Nephron progenitor cell (in vitro differentiated cells): ENCODE data around the gene HPD.
A peak's percentile ranks its signal among the peaks of the same experiment; 100 is the strongest.
"Not testable (repeated sequence)": the region's sequence is repeated elsewhere in the genome, so short reads cannot be mapped to it uniquely, and the experiment has no call there.

Experiments
- DNase-seq: peaks from one replicate; pipeline ENCODE4 v3.0.0; 2021
- H3K27ac Mint-ChIP-seq: 2 replicates; pipeline ENCODE4 v1.8.0; 2021; ENCODE audit warnings: mild to moderate bottlenecking, moderate library complexity, mixed read lengths
- H3K27me3 Mint-ChIP-seq: 2 replicates; pipeline ENCODE4 v1.8.0; 2021; ENCODE audit warnings: mild to moderate bottlenecking, low read depth, mixed read lengths; ENCODE audit not compliant: poor library complexity
- H3K36me3 Mint-ChIP-seq: 2 replicates; pipeline ENCODE4 v1.8.0; 2021; ENCODE audit warnings: low read depth, mixed read lengths
- H3K4me1 Mint-ChIP-seq: 2 replicates; pipeline ENCODE4 v1.8.0; 2021; ENCODE audit warnings: mixed read lengths
- H3K4me3 Mint-ChIP-seq: 2 replicates; pipeline ENCODE4 v1.8.0; 2021; ENCODE audit warnings: mild to moderate bottlenecking, moderate library complexity, mixed read lengths
- H3K9me3 Mint-ChIP-seq: 2 replicates; pipeline ENCODE4 v1.8.0; 2021; ENCODE audit warnings: mild to moderate bottlenecking, moderate library complexity, mixed read lengths
- TF ChIP-seq, protein P1 (sequence below): fragments of 200-600 bp; sonication (generic); IDR thresholded peaks from 2 replicates; pipeline ENCODE4 v1.5.0; 2021; ENCODE audit warnings: antibody characterized with exemption

HPD gene

DNA sequence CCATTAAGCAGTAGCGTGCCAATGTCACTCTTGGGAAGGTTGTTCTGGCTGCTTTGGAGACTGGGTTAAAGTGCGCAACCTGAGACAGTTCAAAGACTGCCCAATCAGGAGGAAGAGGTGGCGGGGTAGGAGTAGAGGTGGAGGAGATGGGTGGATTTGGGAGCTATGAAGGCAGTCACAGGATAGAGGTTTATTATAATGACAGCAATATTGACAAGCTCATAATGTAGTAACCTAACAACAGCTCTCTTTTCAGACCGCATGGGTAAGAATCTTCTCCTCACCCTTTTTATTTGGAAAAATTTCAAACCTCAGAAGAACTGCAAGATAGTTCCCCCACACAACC is 24.6 kb upstream of the HPD start:
- TF ChIP-seq, protein P1, sequence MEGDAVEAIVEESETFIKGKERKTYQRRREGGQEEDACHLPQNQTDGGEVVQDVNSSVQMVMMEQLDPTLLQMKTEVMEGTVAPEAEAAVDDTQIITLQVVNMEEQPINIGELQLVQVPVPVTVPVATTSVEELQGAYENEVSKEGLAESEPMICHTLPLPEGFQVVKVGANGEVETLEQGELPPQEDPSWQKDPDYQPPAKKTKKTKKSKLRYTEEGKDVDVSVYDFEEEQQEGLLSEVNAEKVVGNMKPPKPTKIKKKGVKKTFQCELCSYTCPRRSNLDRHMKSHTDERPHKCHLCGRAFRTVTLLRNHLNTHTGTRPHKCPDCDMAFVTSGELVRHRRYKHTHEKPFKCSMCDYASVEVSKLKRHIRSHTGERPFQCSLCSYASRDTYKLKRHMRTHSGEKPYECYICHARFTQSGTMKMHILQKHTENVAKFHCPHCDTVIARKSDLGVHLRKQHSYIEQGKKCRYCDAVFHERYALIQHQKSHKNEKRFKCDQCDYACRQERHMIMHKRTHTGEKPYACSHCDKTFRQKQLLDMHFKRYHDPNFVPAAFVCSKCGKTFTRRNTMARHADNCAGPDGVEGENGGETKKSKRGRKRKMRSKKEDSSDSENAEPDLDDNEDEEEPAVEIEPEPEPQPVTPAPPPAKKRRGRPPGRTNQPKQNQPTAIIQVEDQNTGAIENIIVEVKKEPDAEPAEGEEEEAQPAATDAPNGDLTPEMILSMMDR: no peak
- H3K36me3 Mint-ChIP-seq: no peaks in the 10 kb centered on the region
- no peak for DNase-seq
- H3K9me3 Mint-ChIP-seq: no peaks in the 10 kb centered on the region
- H3K4me3 Mint-ChIP-seq: peak overlapping the region; percentile 39
- H3K27ac Mint-ChIP-seq: peak overlapping the region; percentile 39
- H3K27me3 Mint-ChIP-seq: peaks cover 2% of the 10 kb centered on the region
- peaks cover 37% of the 10 kb centered on the region for H3K4me1 Mint-ChIP-seq

DNA sequence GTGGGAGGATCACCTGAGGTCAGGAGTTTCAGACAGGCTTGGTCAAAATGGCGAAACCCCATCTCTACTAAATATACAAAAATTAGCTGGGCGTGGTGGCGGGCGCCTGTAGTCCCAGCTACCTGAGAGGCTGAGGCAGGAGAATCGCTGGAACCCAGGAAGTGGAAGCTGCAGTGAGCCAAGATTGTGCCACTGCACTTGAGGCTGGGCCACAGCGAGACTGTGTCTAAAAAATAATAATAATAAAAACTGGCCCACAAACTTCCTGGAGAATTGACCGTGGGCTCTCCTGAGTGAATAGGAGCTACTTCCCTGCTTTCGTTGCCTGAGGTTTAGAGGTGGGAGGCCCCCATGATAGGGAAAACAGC is 17.4 kb upstream of the HPD start:
- H3K9me3 Mint-ChIP-seq, H3K27me3 Mint-ChIP-seq, H3K4me3 Mint-ChIP-seq, DNase-seq, H3K36me3 Mint-ChIP-seq, H3K27ac Mint-ChIP-seq: not testable (repeated sequence)
- peaks cover 17% of the 10 kb centered on the region for H3K4me1 Mint-ChIP-seq

DNA sequence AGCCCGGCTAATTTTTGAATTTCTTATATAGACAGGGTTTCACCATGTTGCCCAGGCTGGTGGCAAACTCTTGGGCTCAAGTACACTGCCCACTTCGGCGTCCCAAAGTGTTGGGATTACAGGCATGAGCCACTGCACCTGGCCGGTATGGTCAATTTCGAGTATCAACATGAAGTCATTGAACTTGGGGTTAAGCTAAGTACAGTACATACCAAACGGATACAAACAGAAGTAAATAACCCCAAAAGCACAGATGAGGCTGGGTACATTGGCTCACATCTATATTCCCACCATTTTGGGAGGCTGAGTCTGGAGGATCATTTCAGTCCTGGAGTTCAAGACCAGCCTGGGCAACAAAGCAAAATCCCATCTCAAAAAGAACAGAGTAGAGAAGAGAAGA is 16.9 kb upstream of the HPD start:
- Mint-ChIP-seq H3K36me3 (no peaks in the 10 kb centered on the region), H3K27me3 (peaks cover 4% of the 10 kb centered on the region), H3K4me1 (peaks cover 16% of the 10 kb centered on the region), H3K4me3 (no peak overlapping the region), H3K9me3 (no peaks in the 10 kb centered on the region), H3K27ac (no peak overlapping the region)
- TF ChIP-seq, protein P1: no peak
- no peak for DNase-seq

DNA sequence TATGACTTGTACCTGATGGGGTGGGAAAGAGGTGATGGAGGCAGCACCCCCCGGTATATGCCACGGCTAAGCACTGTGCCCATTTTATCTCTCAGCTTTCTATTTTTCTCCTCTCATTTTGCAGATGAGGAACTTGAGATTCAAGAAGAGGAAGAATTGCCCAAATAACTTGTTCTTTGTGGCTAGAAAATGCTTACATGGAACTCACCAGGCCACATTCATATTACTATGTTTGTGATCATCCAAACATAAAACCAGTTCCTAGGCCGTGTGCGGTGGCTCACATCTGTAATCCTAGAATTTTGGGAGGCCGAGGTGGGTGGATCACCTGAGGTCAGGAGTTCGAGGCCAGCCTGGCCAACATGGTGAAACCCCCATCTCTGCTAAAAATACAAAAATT is 15.4 kb upstream of the HPD start:
- Mint-ChIP-seq H3K4me3 (no peak overlapping the region), H3K9me3 (no peaks in the 10 kb centered on the region), H3K27ac (no peak overlapping the region), H3K4me1 (peaks cover 16% of the 10 kb centered on the region), H3K27me3 (peaks cover 4% of the 10 kb centered on the region), H3K36me3 (no peaks in the 10 kb centered on the region)
- TF ChIP-seq, protein P1: no peak
- DNase-seq: no peak

DNA sequence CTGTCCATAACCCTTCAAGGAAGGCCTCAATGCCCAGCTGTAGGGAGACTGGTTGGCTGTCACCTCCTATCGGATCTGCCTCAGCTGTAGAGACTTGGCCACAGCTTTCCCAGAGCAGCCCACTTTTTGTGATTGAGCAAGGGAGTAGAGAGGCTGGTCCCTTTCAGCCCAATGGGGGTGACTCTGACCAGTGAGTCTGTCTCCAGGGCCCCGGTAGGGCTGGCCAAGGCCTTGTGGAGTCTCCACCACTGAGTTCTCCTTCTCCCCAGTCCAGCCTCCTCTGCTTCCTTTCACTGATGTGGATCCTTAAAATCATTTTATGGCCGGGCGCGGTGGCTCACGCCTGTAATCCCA is 14.5 kb upstream of the HPD start:
- Mint-ChIP-seq H3K36me3 (no peaks in the 10 kb centered on the region), H3K4me1 (peaks cover 16% of the 10 kb centered on the region), H3K4me3 (no peak overlapping the region), H3K27me3 (peaks cover 4% of the 10 kb centered on the region), H3K9me3 (no peaks in the 10 kb centered on the region), H3K27ac (no peak overlapping the region)
- DNase-seq: no peak
- TF ChIP-seq, protein P1: no peak

DNA sequence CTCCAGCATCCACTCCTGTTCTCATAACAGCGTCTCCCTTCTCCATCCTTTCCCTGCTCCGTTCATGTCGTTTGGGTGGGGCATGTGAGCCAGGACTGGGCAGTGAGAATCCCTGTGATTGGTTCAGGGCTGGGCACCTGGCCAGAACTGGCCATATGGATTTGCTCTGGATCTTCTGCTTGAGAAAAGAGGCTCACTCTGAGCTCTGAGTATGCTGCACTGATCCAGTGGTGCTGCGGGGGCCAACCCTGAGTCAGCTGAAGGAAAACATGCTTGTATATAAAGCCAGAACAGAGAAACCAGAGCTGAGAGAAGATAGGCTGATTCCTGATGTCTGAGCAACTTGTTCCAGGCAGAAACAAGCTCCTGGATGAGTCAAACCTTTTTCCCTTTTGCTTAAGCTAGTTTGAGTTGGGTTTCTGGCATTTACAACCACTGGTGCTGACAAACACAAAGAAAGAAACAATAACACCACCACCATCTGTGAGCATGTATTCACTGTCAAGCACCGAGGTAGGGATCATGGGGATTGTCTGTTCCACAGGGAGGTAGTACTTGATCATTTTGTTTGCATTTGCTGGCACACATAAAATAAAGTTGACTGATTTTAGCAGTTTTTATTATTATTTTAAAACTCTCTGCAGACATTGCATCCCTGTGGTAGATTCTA is 14.0 kb upstream of the HPD start:
- TF ChIP-seq, protein P1: no peak
- H3K36me3 Mint-ChIP-seq: no peaks in the 10 kb centered on the region
- no peak for DNase-seq
- H3K27ac Mint-ChIP-seq: peak overlapping the region; percentile 93
- peaks cover under 1% of the 10 kb centered on the region for H3K27me3 Mint-ChIP-seq
- H3K4me3 Mint-ChIP-seq: no peak overlapping the region
- H3K4me1 Mint-ChIP-seq: peaks cover 16% of the 10 kb centered on the region
- H3K9me3 Mint-ChIP-seq: no peaks in the 10 kb centered on the region
